Measurements from ENCODE around the gene OR1F1.

DNA sequence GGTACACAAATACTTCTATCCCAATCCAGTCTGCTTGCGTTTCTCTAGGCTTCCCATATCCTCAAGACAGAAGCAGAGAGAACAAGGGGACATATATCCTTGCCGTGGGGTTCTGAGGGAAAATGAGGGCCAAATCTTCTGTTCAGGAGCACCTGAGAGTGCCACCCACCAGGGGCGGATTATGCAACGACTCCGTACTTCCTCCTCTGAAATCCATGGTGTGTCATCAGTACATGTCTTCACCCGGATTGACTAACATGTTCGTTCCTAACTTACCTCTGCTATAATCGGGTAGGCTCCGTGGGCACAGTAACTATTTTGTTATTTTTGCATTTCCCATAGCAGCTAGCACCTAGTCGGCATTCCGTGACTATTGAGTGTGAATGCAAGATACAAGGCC lies 54.7 kb downstream of the OR1F1 start:
- TF ChIP-seq CTCF (IDR thresholded peaks at IDR 0.05) (no peak), POLR2A (IDR thresholded peaks at IDR 0.05) (no peak)
